ENCODE results near the gene CCDC136. TPM values are rescaled to one million over a fixed set of nuclear protein-coding genes. Genes with fewer than 3 reads are reported as not detected.

CCDC136 gene
- polyA plus RNA-seq, 5 donors, result 36.6 to 62.7 (median 50.7) TPM

DNA sequence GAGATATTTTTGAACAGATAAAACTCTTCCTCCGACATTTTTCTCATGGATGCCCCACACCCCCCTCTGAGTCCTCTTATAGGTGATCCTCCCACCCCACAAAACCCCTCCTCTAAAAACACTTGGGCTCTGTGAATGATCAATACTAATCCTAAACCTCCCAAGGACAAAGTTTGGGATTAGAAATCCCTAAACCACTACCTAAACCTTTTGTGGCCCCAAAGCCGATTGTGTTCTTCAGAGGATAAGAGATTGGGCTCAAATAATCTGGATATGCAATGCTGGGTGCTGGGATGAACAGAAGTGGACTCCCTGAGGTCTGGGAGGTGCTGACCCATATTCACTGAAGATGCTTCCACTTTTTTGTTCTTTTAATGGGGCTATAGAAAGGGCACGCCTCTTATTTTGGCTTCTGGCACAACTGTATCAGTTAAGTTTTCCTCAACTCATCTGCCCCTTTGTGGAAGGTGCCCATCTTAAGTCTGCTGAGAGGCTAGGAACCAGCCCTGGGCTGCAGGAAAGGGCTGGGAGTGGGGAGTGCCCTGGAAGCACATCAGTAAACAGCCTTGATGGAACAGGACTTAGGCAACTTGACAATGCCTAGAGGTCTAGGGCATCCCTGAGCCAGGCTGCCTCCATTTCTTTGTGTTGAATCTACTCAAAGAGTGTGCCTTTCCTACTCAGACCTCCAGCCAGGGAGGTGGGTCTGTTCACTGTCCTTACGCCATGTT lies 15.9 kb upstream of the CCDC136 start, which contains the start of gene OPN1SW:
OPN1SW (minus strand) TSS at position 51 of the 731 bp plus-strand sequence; CDS start at position 38, 13 bp downstream.
- DNase-seq, result no peak

DNA sequence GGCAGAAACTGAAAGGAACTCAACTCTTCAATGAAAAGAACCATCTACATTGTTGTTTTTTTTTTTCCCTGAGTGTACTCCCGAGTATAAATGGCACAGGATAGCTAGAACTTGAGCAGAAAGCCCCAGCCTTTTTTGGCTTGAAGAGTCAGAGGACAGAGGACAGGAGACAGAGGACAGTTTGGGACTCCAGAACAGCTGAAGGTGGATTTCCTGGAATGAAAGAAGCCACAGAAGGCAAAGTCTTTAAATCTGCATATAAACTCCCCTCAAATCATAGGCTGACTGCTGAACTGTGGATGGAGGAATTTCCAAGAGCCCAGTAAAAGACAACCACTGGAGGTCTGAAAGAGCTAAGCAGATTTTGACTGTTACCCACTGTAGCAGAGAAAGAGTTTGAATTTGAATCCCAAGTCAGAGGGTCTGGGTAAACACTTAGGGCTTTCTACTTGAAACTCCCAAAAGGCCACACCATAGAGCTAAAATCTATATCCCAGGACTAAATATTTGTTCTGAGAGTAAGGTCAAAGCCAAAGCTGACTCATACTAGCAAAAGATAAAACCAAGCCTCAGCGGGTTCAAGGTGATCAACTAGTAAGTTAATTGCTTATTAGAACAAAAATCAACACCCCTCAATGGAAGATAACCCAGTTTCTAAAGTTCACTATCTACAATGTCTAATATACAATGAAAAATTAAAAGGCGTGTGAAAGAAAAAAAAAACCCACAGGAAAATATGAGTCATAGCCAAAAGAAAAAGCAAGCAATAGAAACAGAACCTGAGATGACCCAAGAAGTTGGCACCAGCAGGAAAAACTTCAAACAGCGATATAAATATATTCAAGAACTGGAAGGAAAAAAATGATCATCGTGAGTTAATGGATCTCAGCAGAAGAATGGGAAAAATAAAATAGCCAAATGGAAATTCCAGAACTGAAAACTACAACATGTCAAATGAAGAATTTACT lies 14.3 kb upstream of the CCDC136 start:
- no peak for DNase-seq

DNA sequence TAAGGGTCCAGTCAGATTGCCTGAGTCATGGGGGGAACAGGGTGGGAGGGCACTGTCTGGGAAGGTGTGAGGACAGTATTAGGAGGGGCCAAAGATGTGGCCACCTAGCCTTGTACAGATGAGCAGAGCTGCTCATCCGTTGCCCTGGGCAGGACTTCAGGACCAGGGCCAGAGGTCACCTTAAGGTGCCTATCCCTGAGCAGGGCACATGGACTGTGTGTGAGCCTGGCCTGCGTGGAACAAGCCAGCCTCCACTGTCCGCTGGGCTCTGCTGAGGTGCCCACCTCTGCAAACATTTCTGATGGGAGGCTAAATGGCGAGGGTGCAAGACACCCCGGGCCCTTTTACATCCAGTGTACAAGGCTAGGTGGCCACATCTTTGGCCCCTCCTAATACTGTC lies 12.8 kb upstream of the CCDC136 start:
- no peak for DNase-seq

DNA sequence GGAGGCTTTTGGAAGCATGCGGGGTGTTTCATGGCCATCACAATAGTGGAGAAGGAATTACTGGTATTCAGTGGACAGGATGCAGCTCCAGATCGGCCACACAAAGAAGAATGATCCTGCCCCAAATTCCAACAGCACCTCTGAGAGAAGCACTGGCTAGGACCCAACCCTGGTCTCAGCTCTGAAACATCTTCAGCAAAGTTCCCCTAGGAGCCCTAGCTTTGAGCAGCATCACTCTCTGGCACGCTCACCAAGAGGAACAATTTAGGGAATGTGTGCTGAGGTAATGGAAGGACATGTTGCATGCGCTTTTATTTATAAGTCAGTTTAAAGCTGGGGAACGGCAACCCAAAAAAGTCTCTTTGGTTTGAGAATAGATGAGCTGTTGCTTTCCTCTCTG lies 10.6 kb upstream of the CCDC136 start:
- no peak for DNase-seq

DNA sequence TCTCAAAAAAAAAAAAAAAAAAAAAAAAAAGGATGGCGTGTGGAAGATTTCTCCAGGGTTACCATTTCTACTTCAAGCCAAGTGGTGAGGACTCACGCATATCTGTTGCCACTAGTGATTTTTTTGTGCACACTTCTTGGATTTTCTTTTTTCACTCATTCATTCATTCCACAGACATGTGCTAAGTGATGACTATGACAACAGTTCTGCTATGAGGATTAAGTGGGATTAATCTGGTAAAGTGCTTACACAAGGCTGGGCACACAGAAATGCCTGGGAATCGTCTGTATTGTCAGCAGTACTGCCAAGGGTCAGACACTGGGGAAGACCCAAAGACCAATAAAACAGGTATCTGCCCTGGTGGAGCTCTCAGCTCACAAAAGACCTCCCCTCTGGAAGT lies 9.9 kb upstream of the CCDC136 start:
- DNase-seq, result no peak

DNA sequence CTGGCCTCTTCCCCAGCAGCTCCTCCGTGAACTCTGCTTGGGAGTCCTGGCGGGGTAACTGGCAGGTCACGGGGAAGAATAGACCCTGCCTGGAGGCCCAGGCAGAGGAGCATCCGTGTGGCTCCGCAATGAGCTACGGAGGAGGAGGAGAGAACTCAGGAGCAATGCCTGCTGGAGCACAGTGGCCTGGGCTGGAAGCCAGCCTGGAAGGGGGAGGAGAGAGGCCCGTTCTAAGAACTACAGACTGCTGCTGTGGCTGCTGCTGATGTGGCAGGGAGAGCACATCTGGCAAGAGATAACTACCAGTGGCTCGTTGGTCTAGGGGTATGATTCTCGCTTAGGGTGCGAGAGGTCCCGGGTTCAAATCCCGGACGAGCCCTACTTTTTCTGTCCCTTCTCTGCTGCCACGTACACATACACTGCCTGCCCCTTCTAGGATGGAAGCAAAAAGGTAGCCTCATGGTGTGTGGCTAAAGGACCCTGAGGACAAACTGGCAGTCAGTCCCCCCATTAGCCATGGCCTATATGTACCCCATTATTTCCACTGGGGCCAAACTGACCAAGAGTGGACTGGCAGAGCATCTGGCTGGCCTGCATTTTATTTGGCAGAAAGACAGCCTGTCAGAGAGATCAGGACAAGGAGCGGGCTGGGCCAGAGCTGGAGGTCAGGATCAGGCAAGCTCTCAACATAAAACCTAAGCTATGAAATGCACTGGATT lies 8.5 kb upstream of the CCDC136 start:
- peak; percentile 64 to 83 for DNase-seq

DNA sequence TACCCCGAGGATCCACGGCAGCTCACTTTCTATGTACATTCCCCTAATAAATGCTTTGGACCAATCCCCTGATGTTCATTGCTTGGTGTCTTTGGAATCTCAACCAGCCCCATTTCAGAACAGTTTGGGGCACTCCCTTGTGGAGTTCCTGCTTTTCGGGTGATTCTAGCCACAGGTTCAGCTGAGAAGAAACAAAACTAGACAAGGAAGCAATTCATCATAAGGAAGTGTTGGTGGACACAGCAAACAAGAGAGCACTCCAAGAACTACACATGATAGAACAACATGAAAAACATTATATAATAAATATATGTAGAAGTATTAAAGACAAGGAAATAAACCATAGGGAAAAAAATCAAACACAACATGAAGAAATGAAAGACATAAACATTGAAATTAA lies 6.0 kb upstream of the CCDC136 start:
- no peak for DNase-seq

DNA sequence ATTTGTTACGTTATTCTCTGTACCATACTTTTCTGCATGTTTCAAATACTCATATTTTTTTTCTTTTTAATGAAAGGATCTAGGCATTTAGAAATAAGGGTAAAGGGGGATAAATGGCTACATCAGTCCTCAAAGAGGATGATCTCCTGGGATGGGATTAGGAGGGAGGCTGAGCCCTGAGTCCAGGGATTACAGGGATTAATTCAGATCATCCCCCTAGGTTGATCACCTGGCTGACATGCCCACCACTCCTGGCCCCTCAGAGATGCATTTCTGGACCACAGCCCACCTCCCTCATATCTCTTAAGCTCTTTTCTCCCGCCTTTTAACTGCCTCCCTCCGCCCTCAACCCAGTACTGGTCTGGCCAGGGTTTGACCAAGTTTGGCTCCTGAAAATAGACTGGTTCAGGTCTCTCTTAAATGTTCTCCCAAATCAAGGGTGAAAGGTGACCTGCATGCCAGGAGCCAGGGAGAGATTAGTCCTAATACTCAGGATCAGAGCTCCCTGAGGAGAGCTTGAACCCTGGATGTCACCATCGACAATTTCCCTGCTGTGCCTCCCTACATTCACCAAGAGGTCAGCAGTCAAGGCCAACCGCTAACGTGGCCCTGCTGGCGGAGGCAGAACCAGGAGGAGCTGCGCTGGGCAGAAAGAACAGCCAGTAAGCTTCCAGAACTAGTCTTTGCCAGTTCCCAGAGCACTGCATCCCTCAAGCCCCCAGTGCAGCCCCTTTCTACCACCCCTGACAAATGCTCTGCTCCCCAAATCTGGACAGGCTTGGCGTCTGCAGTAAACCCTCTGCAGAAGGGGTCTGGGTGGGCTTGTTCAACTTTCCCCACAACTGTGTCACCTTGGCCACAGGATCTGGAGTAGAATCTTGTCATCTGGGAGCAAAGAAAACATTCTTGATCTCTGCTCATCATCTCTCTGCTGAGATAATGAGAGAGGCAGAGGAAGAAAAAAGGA lies 3.0 kb upstream of the CCDC136 start:
- DNase-seq, result no peak

DNA sequence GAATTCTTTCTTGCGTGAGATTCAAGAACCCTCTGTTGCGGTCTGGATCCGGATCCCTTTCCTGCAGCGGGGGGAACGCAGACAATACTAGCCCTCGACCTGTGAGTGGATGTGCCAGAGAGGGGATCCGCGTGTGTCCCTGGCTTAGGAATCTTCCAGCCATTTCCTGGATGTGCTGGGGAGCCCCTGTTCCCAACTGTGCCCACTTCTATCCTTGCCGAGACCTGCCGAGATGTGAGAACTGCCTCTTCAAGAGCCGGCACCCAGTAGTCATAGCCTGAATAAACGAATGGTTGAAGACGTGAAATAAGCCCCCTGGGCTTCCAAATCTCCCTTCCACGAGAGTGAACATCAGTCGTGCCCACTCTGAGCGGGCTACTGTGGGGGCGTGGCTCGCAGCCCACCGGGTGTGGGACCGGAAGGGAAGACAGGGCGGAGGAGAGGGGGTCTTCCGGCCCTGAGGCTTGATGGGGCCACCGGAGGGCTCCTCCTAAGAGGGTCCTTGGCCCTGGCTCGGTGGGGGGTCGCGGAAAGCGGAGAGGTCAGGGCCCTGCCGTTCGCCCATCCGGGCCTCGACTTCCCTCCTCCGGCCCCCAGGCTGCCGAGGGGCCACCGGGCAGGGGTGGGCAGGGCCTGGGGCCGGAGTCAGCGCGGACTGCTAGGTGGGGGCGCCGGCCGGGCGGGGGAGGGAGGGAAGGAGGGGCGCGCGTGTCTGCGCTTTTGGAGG lies 1.3 kb upstream of the CCDC136 start:
- no peak for DNase-seq

DNA sequence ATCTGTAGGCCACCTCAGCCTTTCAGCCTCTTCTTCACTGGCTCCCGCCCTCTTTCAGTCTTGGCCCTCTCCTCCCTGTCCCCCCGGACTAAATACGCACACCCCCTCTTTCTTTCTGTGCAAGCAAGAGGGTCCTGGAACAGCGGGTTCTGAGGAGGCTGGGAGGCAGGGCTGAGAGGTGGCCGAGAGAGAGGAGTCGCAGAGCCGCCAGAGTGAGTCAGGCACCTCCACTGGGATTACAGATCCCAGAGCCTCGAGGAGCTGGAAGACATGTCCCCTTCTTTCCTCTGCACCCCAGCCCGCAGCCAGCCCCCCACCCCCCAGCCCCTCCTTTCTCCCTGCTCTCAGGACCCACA lies 182 bp downstream of the CCDC136 start:
- no peak for DNase-seq

DNA sequence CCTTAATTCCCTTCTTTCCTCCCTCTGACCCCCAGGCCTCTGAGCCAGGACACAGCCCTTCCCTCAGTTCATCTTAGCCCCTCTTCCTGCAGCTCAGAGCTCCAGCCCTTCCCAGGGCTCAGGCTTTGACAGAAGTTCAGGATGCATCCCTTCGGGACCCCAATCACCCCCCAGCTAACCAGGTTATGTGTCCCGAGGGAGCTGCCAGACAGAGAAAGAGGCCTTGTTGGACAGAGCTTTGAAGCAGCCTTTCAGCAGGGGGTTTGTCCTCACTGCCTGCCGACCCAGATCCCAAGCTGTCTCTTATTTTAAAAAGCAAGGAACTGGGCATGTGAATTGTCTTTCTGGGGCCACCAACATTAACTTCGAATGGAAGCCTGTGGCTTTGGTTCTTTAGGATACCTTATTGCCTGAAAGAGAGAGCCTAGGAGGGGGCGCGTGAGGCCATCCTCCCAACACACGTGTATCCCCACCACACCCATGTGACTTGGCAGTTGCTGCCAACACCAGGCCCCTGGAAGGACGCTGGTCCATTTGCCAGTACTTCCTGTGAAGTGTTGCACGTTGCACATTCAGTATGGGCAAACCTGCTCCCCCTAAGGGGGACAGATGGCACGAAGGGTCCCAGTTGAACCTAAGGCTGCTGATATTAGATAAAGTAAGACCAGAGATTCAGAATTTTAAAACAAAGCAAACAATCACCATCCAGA lies 858 bp downstream of the CCDC136 start:
- DNase-seq, result no peak

DNA sequence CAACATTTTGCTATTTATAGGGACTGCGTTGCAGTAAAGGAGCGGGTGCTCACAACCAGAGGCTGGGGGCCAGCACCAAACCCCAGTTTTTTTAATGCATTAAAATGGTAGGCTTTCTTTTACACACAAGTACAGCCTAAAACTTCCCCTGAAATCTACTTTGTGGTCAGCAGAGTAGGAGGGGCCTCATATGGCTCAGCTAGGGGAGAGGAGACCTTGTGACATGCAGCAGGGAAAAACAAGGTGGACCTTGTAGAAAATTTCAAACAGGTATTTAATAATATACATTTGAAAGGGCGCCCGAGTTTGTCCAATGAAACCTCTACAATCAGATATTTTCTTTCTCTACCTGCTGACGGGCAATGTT lies 1.4 kb downstream of the CCDC136 start:
- no peak for DNase-seq

DNA sequence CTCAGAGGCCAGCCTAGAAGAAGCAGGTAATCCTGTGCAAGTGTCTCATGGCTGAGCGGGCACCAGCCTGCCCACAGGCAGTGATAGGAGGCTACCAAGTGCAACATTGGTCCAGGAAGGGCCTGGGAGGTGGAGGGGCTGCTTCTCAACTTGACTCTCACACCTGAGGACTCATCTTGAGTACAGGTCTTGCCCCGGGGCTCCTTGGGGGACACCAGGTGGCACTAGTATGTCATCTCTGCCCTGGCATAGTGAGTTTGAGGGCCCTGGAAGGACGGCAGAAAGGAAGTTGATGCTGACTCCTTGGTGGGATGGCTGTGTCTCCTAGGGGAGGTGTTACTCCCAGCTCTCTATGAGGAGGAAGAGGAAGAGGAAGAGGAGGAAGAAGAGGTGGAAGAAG lies 2.3 kb downstream of the CCDC136 start:
- DNase-seq, result no peak

DNA sequence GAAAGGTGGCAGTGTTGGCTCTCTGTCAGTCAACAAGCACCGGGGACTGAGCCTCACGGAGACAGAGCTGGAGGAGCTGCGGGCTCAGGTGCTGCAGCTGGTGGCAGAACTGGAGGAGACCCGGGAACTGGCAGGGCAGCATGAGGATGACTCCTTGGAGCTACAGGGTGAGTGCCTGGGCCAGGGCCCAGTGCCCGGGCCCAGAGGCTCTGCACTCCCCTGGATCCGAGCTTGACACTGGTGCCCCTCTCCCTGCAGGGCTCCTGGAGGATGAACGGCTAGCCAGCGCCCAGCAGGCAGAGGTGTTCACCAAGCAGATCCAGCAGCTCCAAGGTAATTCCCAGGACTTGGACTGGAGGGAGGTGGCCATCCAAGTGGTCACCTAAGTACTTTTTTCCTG lies 2.7 kb downstream of the CCDC136 start:
- no peak for DNase-seq

DNA sequence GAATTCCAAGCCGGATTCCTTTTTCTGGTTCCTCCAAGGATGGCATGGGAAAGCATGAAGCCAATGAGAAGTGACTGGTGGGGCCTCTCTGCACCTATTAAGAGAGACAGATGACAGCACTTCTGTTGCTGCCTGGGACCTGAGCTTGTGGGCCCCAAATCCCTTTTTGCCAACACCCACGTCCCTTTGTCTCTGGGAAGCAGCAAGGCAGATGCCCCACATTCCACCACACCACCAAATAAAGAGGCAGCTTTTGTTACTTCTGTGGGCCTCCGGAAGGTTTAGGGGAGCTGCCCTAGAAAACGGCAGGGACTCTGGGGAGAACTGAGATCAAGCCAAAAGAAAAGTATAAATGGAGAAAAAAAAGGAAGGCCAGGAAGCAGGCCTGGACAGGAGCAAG lies 3.4 kb downstream of the CCDC136 start:
- DNase-seq, result no peak

DNA sequence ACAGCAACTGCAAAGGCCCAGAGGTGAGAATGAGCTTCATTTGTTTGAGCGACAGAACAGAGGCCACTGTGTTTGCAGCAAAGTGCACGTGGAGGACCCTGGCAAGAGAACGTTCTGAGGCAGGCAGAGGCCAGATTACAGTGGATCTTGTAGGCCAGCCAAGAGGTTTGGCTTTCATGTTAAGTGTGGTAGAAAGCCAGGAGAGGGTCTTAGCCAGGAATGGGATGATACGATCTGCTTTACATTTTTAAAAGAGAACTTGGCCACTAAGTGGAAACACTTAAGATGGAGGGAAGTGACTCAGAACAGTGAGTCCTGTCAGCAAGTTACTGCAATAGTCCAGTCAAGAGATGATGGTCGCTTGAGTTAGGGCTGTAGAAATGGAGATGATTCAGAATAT lies 4.6 kb downstream of the CCDC136 start:
- no peak for DNase-seq

DNA sequence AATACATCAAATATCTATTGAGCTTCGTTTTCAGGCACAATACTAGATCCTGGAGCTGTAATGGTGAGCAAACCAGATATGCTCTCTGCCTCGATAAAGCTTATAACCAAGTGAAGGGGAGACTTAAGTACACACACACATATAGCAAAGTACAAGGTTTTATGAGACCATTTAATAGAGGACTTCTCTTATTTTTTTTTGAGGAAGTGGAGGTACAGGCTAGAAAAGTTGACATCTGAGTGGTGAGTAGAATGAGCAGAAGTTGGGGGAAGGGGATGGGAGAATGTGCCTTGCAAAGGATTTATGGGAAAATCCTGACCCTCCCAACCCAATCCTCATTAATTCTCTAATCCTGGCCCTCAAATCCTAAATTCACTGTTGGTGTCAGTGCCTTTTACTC lies 7.7 kb downstream of the CCDC136 start:
- DNase-seq, result no peak

DNA sequence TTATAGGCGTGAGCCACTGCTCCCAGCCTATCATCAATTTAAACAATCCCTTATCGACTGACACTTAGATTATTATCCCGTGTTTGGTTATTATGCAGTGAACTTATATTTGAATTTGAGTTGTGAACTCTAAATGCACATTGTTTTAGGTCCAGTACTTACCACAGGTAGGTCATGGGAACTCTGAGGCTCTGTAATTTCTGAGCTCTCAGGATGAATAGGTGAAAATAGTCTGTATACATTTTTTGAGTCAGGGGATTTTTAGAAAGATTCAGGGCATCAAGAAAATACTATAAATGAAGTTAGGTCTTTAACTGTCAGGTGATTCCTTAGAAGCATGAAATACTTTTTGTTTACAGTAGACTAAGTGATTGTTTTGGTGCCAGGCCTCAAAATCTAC lies 8.8 kb downstream of the CCDC136 start:
- DNase-seq, result no peak

DNA sequence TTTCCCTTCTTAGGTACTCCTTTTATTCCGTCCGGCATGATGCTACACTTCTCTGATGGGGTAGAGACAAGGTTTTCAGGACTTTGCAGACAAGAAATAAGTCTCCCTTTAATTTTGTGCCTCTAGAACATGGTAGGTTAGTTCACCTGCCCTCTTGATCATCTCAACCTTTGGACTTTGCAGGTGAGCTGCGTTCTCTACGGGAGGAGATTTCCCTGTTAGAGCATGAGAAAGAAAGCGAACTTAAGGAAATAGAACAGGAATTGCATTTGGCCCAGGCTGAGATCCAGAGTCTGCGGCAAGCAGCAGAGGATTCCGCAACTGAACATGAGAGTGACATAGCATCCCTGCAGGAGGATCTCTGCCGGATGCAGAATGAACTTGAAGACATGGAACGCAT lies 9.2 kb downstream of the CCDC136 start:
- no peak for DNase-seq

All from right lung (tissue), 5 donors.